ENCODE measurements around the gene PRKCE.

The PRKCE gene

DNA sequence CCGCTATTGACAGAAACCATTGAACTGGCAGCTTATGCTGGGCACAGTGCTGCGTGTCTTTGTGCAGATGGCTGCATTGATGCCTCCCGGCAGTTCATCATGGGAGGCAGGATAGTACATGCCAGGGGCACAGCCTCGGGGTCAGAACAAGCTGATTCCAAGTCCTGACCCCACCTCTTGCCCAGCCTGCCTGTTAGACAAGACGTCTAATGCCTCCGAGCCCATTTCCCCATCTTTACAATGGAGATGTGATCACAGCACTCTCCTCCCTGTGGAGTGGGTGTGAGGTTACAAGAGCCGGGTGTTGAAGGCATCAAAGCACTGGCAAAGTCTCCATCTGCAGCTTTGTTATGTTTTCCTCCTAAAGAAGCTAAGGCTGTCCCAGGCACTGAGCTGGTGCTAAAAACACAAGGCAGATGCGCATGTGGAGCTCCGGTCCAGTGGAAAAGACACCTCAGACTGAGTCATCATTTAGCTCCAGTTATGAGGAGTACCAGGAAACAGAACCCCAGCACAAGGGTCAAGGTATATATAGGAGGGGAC is 520.0 kb downstream of the PRKCE start:
- peak overlapping the region; percentile 38 to 44 for H2BK12ac ChIP-seq (ENCODE audit: low read length in 2 of 2)
- peak overlapping the region; percentile 50 for H3K9ac ChIP-seq (ENCODE audit: low read length)
- no peak overlapping the region for H3K4me2 ChIP-seq (ENCODE audit: low read length, poor library complexity, severe bottlenecking)
- no peak overlapping the region for H2BK5ac ChIP-seq (ENCODE audit: low read depth, low read length, poor library complexity, severe bottlenecking)
- whole genome bisulfite sequencing: 63% methylated on average over 7 of the region's 9 CpGs
- peak overlapping the region; percentile 11 for H2AK5ac ChIP-seq (ENCODE audit: low read length, severe bottlenecking)
- peak overlapping the region; percentile 59 for H3K27ac ChIP-seq (ENCODE audit: low read length, poor library complexity, severe bottlenecking)
- peak overlapping the region; percentile 8 for H4K8ac ChIP-seq (ENCODE audit: low read length)
- H3K27me3 ChIP-seq (ENCODE audit: control insufficient read depth in 1 of 2, insufficient read depth in 1 of 2, low read length in 2 of 2): no peaks in the 10 kb centered on the region
- peak overlapping the region in 1 of 2 experiments; percentile 44 for H3K14ac ChIP-seq (ENCODE audit: low read length in 2 of 2)
- peak; percentile 81 for DNase-seq
- peak overlapping the region in 1 of 2 experiments; percentile 20 for H3K4me3 ChIP-seq (ENCODE audit: insufficient read depth in 1 of 2, low read depth in 1 of 2, low read length in 2 of 2)
- H4K91ac ChIP-seq (ENCODE audit: low read length): peak overlapping the region; percentile 30
- H2BK15ac ChIP-seq (ENCODE audit: low read depth, poor library complexity, severe bottlenecking): no peak overlapping the region
- H2BK120ac ChIP-seq (ENCODE audit: low read depth, low read length): no peak overlapping the region
- H3K23ac ChIP-seq (ENCODE audit: low read length in 2 of 2): peak overlapping the region in 1 of 2 experiments; percentile 9
- H3K4me1 ChIP-seq (ENCODE audit: control insufficient read depth, insufficient read depth, low read depth, low read length): peaks cover 28% of the 10 kb centered on the region
- peaks cover 0 to 5% of the 10 kb centered on the region in 2 experiments for H3K36me3 ChIP-seq (ENCODE audit: control insufficient read depth in 1 of 2, insufficient read depth in 2 of 2, low read depth in 1 of 2, low read length in 2 of 2)
- peak overlapping the region; percentile 23 to 73 for H3K18ac ChIP-seq (ENCODE audit: low read depth in 1 of 2, low read length in 2 of 2)
- H3K9me3 ChIP-seq (ENCODE audit: control insufficient read depth, low read length): no peaks in the 10 kb centered on the region
- peak overlapping the region in 1 of 2 experiments; percentile 74 for H3K4ac ChIP-seq (ENCODE audit: low read depth in 1 of 2, low read length in 2 of 2)
- H2AFZ ChIP-seq (ENCODE audit: low read depth, low read length): no peak overlapping the region
- no peaks in the 10 kb centered on the region for H3K79me1 ChIP-seq (replicated peaks; ENCODE audit: low read length, poor library complexity, severe bottlenecking)

DNA sequence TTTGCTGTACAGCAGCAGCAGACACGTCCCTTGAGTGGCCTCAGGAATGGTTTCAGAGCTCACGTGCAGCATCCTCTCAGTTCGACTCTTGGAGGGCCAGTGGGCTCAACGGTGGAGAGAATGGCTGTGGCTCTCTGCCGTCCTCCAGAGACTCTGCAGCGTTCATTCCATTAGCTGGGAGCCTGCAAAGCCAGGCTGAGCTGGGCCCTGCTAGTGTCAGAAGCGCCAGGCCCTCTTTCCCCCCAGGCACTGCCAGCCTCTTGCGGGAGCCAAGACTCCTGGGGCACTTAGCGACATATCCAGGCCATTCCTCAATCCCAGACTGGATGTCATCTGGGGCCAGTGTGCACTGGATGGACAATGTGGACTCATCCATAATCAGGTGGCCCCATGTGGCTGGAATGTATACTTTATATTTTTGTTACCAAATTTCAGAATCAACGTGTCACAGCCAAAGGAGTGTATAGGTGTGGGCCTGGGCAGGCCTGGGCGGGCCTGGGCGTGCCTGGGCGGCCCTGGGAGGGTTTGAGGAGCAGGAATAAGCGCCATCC is 520.6 kb downstream of the PRKCE start:
- Histone ChIP-seq H2AK5ac (ENCODE audit: low read length, severe bottlenecking) (peak overlapping the region; percentile 3), H2BK120ac (ENCODE audit: low read depth, low read length) (peak overlapping the region; percentile 45), H3K9me3 (ENCODE audit: control insufficient read depth, low read length) (no peaks in the 10 kb centered on the region), H2BK5ac (ENCODE audit: low read depth, low read length, poor library complexity, severe bottlenecking) (no peak overlapping the region), H3K4ac (ENCODE audit: low read depth in 1 of 2, low read length in 2 of 2) (peak overlapping the region; percentile 10 to 74), H3K4me1 (ENCODE audit: control insufficient read depth, insufficient read depth, low read depth, low read length) (peaks cover 28% of the 10 kb centered on the region), H3K27me3 (ENCODE audit: control insufficient read depth in 1 of 2, insufficient read depth in 1 of 2, low read length in 2 of 2) (no peaks in the 10 kb centered on the region), H3K36me3 (ENCODE audit: control insufficient read depth in 1 of 2, insufficient read depth in 2 of 2, low read depth in 1 of 2, low read length in 2 of 2) (peaks cover 0 to 5% of the 10 kb centered on the region in 2 experiments), H2BK15ac (ENCODE audit: low read depth, poor library complexity, severe bottlenecking) (no peak overlapping the region), H3K18ac (ENCODE audit: low read depth in 1 of 2, low read length in 2 of 2) (peak overlapping the region in 1 of 2 experiments; percentile 37), H3K9ac (ENCODE audit: low read length) (no peak overlapping the region), H4K8ac (ENCODE audit: low read length) (no peak overlapping the region), H2BK12ac (ENCODE audit: low read length in 2 of 2) (peak overlapping the region; percentile 23 to 88), H3K27ac (ENCODE audit: low read length, poor library complexity, severe bottlenecking) (peak overlapping the region; percentile 59), H4K91ac (ENCODE audit: low read length) (no peak overlapping the region), H3K23ac (ENCODE audit: low read length in 2 of 2) (no peak overlapping the region), H3K4me3 (ENCODE audit: insufficient read depth in 1 of 2, low read depth in 1 of 2, low read length in 2 of 2) (no peak overlapping the region), H2AFZ (ENCODE audit: low read depth, low read length) (no peak overlapping the region), H3K4me2 (ENCODE audit: low read length, poor library complexity, severe bottlenecking) (no peak overlapping the region), H3K79me1 (replicated peaks; ENCODE audit: low read length, poor library complexity, severe bottlenecking) (no peaks in the 10 kb centered on the region), H3K14ac (ENCODE audit: low read length in 2 of 2) (no peak overlapping the region)
- 87% methylated on average over 14 of the region's 14 CpGs for WGBS
- DNase-seq: no peak

DNA sequence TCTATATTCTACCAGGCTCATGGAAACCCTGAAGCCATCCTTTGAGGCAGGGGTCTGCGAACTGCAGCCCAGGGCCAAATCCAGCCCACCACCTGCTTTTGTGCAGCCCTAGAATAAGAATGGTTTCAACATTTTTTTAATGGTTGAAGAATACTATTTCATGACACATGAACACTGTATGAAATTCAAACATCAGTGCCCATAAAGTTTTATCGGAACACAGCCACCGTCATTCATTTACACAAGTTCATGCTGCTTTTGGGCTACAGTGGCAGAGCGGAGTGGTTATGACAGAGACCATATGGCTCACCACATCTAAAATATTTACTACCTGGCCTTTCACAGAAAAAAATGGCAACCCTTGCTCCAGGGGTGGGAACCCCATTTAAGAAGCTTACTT is 521.6 kb downstream of the PRKCE start:
- H3K9me3 ChIP-seq (ENCODE audit: control insufficient read depth, low read length): no peaks in the 10 kb centered on the region
- no peak overlapping the region for H3K18ac ChIP-seq (ENCODE audit: low read depth in 1 of 2, low read length in 2 of 2)
- no peaks in the 10 kb centered on the region for H3K27me3 ChIP-seq (ENCODE audit: control insufficient read depth in 1 of 2, insufficient read depth in 1 of 2, low read length in 2 of 2)
- no peak overlapping the region for H3K9ac ChIP-seq (ENCODE audit: low read length)
- H3K79me1 ChIP-seq (replicated peaks; ENCODE audit: low read length, poor library complexity, severe bottlenecking): no peaks in the 10 kb centered on the region
- no peak overlapping the region for H2AK5ac ChIP-seq (ENCODE audit: low read length, severe bottlenecking)
- H2BK120ac ChIP-seq (ENCODE audit: low read depth, low read length): no peak overlapping the region
- no peak overlapping the region for H2BK15ac ChIP-seq (ENCODE audit: low read depth, poor library complexity, severe bottlenecking)
- H4K8ac ChIP-seq (ENCODE audit: low read length): no peak overlapping the region
- no peak overlapping the region for H3K4me3 ChIP-seq (ENCODE audit: insufficient read depth in 1 of 2, low read depth in 1 of 2, low read length in 2 of 2)
- H3K23ac ChIP-seq (ENCODE audit: low read length in 2 of 2): no peak overlapping the region
- no peak overlapping the region for H2BK5ac ChIP-seq (ENCODE audit: low read depth, low read length, poor library complexity, severe bottlenecking)
- H4K91ac ChIP-seq (ENCODE audit: low read length): no peak overlapping the region
- no peak overlapping the region for H3K4ac ChIP-seq (ENCODE audit: low read depth in 1 of 2, low read length in 2 of 2)
- H3K14ac ChIP-seq (ENCODE audit: low read length in 2 of 2): no peak overlapping the region
- H2BK12ac ChIP-seq (ENCODE audit: low read length in 2 of 2): no peak overlapping the region
- H3K4me1 ChIP-seq (ENCODE audit: control insufficient read depth, insufficient read depth, low read depth, low read length): peaks cover 20% of the 10 kb centered on the region
- no peak for DNase-seq
- H3K27ac ChIP-seq (ENCODE audit: low read length, poor library complexity, severe bottlenecking): no peak overlapping the region
- over 99% methylated on average over 3 of the region's 4 CpGs for WGBS
- no peak overlapping the region for H3K4me2 ChIP-seq (ENCODE audit: low read length, poor library complexity, severe bottlenecking)
- H2AFZ ChIP-seq (ENCODE audit: low read depth, low read length): no peak overlapping the region
- peaks cover 0 to 5% of the 10 kb centered on the region in 2 experiments for H3K36me3 ChIP-seq (ENCODE audit: control insufficient read depth in 1 of 2, insufficient read depth in 2 of 2, low read depth in 1 of 2, low read length in 2 of 2)

DNA sequence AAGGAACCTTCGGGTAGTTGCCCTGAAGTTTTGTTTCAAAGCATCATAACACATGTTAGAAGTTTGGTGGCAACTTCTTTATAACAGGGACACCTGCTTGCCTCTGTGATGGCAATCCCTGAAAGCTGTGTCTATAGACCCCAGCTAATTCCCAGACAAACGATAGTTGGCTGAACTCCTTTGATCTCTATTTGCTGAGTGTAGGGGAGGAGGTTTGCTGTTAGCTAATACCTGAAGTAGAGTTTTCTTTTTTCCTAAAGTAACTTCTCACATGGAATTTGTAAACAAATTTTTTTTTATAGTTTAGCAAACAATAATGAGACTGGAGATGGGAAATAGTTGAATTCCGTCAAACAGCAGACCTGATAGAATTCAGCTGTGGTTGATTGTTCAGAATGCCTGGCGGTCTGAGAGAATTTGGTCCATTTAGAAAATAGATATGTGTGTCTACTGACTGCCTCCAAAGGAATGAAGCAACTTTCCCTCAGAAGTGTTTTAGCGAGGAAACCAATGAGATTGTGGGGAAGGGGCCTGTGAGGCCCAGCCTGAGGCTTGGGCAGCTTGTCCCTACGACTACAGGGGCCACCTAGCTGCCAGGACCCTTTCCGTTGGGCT is 522.3 kb downstream of the PRKCE start:
- Histone ChIP-seq H4K91ac (ENCODE audit: low read length) (no peak overlapping the region), H2BK12ac (ENCODE audit: low read length in 2 of 2) (peak overlapping the region in 1 of 2 experiments; percentile 22), H3K9me3 (ENCODE audit: control insufficient read depth, low read length) (no peaks in the 10 kb centered on the region), H3K4ac (ENCODE audit: low read depth in 1 of 2, low read length in 2 of 2) (no peak overlapping the region), H3K4me1 (ENCODE audit: control insufficient read depth, insufficient read depth, low read depth, low read length) (peaks cover 20% of the 10 kb centered on the region), H4K8ac (ENCODE audit: low read length) (no peak overlapping the region), H3K4me2 (ENCODE audit: low read length, poor library complexity, severe bottlenecking) (no peak overlapping the region), H3K23ac (ENCODE audit: low read length in 2 of 2) (no peak overlapping the region), H2BK15ac (ENCODE audit: low read depth, poor library complexity, severe bottlenecking) (no peak overlapping the region), H2AFZ (ENCODE audit: low read depth, low read length) (no peak overlapping the region), H2BK120ac (ENCODE audit: low read depth, low read length) (no peak overlapping the region), H3K14ac (ENCODE audit: low read length in 2 of 2) (no peak overlapping the region), H3K36me3 (ENCODE audit: control insufficient read depth in 1 of 2, insufficient read depth in 2 of 2, low read depth in 1 of 2, low read length in 2 of 2) (no peaks in the 10 kb centered on the region), H3K79me1 (replicated peaks; ENCODE audit: low read length, poor library complexity, severe bottlenecking) (no peaks in the 10 kb centered on the region), H2AK5ac (ENCODE audit: low read length, severe bottlenecking) (no peak overlapping the region), H3K9ac (ENCODE audit: low read length) (no peak overlapping the region), H3K27me3 (ENCODE audit: control insufficient read depth in 1 of 2, insufficient read depth in 1 of 2, low read length in 2 of 2) (no peaks in the 10 kb centered on the region), H2BK5ac (ENCODE audit: low read depth, low read length, poor library complexity, severe bottlenecking) (no peak overlapping the region), H3K4me3 (ENCODE audit: insufficient read depth in 1 of 2, low read depth in 1 of 2, low read length in 2 of 2) (no peak overlapping the region), H3K18ac (ENCODE audit: low read depth in 1 of 2, low read length in 2 of 2) (no peak overlapping the region), H3K27ac (ENCODE audit: low read length, poor library complexity, severe bottlenecking) (no peak overlapping the region)
- no peak for DNase-seq
- WGBS: 95% methylated on average over 7 of the region's 7 CpGs

All from mesenchymal stem cell (in vitro differentiated cells and primary cell).